ENCODE measurements around the gene DPP10.

The DPP10 gene

DNA sequence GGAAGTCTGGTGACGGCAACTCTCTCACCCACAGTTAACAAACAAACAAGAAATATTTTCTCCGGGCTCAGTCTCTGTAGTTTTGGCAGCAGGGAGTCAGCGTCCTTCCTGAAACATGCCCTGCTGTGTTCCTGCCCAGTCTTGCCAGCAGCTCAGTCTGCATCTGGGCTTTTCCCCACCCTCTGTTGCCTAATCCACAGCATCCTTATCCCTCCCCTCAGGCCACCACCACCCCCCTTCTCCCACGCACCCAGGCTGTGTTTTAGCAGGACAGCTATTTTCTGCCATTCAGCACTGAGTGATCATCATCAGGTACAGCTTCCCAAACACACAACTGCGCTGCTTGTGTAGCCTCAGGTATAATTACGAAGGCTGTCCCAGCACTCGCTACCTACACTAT lies 168.2 kb downstream of the DPP10 start:
- no peak for DNase-seq

DNA sequence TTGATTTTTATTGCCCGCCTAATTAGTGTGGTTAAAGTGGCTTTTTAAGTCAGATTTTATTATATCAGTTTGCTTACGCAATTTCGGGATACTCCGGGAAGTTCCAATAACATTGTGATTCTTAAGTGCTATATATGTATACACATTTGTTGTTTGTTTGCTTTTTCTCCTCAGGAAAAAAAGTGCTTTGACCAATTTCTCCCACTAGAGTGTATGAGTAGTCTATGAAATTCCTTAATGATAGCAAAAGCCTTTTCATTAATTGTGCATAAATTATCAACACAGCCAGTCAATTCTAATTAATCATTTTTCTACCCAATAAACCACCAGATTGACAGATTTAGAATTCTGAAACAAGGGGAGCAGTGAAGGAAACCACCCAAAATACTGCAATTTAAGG lies 172.2 kb downstream of the DPP10 start:
- DNase-seq = no peak

DNA sequence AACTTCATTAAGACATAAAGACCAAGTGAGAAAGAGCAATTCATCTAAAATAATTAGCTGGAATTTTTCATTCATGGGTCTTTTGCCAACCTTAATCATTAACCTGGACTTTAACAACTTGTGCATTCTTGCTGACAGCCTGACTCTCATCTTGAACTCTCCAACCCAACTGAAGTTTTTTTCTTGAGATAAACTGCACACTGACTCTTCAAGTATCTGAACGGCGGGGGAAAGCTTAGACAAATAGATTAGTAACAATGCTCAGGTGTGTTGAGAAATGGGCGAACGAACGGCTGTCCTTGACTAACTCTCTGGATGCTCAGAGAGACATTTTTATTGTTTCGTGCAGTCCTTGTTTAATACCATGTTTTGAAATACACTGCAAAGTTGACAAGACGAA lies 186.0 kb downstream of the DPP10 start:
- no peak for DNase-seq

DNA sequence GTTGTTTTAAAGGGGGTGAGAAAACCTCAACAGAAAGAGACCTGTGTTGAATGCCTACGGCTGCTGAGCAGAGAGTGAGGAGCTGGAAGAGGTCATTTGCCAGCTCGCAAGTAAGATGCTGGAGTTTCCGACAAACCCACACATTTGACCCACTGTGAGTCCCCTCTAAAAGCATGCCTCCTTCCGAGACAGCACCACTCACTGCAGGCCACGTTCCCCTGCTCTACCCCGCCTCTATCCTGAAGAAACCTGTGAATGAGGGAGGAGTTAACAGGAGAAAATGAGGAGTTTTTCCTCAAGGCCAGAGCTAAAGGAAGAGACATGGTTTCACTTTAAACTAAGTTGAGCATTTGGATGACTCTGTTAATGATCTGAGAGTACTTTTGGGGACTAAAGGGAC lies 188.7 kb downstream of the DPP10 start:
- no peak for DNase-seq

DNA sequence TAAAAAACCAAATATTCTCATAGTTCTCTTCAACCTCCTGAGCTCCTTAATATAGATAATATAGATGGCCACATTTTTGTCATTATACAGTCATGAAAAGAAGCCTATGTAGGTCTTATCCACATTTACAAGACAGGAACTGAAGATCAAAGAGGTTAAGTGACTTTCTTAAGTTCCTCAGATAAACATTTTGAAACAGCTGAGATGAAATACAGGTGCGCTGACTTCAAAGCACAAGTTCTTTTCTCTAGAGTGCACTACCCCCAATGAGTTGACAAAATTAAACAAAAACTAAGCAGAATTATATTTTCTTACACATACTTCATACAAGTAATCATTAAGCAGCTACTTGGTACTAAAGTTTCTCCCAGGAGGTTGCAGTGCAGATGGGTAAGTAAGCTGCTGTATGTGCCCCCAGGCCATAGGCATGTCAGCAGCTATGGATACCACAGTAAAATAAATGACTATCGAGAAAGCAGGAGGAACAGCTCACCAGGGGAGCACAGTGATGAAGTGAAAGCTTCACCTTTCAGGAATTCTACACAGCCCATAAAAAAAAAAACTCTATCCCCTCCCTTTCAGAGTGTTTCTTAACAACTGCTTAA lies 199.8 kb downstream of the DPP10 start:
- no peak for DNase-seq

DNA sequence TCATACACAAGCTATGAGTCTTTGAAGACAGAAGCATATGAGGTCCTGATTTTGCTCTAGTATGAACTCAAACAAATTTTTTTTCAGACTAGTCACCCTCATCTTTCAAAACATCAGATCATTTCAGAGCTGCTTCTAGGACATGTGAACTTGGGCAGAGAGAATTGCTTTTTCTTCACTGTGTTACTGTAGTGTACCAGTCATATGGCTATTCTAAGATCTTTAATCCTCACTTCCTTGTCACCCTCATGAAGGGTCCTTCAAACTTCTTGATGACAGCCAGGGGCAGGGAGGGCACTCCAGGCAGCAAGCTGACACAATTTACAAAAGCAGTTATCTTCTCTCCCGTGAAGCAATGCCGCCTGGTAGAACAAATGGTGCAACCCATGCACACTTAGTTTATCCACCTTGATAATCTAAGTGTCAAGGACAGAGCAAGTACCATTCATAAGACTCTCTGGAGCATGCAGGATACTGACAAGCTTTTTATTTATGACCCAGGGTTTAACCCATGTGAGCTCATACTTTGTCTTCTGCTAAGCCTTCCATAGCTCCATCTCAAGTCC lies 200.6 kb downstream of the DPP10 start:
- no peak for DNase-seq

DNA sequence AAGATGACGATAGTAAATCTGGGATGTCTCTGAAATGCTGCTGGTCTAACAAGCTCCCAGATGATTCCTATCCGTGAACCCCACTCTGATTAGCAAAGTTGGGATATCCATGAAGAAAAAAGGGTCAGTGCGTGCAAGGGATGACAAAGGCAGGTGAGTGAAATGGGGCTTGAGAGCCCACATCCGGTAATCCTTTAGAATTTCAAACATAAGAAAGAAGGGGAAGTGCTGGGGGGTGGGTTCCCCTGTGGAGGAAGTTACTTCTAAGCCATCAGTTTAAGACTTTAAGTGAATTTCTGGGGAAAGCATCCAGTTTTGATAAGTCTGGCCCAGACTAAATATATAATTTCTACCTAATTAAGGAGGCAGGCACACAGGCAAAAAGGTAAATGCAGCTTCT lies 209.5 kb downstream of the DPP10 start:
- no peak for DNase-seq

DNA sequence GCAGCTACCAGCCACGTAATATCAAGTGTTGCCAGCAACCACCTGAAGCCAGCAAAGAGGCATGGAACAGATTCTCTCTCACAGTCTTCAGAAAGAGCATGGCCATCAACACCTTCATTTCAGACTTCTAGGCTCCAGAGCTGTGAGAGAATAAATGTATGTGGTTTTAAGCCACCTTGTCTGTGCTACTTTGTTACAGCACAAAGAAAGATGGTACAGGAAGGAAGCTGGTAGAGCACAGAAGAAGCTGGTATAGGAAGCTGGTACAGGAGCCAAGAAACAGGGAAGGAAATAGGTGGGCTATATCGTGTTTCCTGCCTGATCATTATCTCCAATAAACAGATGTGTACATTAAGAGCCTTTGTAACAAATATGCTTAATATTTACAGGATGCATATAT lies 217.4 kb downstream of the DPP10 start:
- no peak for DNase-seq

DNA sequence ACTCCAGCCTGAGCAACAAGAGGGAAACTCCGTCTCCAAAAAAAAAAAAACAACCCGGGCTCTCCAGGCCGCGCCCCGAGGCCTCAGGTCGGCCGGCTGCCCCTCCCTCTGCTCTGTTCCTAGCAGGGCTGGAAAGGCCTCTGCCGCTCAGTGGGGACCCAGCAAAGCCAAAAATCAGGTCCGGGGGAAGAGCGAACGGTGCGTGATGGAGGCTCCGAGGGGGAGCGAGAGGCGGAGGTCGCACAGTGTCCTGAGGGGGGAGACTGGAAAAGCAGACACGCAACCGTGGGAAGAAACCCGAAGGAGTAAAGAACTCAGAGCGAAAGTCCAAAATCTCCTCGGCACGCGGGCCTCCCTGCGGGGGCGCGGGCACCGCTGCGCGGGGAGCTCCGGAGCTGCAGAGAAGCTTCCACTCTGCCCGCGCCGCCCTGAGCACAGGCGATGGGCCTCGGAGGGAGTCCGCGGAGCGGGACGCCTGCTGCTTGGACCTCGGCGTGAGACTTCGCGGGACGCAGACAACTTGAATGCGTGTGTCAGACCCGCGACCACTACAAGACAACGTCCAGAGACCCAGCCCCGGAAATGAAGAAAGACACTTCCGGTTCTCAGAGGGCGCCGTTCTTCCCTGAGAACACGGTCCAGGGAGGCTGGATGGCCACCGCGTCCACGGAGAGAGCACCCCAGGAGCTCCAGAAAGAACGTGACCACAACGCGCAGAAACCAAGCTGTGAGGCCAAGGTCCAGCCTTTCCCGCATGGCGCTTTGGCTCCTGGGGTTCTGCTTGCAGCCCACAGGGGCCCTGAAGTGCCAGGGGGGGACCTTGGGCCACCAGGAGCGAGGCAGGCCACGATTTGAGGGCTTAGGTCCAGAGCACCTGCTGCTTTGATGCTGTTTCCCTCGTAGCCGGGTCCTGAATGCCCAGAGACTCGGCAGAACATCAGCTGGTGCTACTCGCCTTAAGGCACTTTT lies 219.8 kb downstream of the DPP10 start:
- no peak for DNase-seq

DNA sequence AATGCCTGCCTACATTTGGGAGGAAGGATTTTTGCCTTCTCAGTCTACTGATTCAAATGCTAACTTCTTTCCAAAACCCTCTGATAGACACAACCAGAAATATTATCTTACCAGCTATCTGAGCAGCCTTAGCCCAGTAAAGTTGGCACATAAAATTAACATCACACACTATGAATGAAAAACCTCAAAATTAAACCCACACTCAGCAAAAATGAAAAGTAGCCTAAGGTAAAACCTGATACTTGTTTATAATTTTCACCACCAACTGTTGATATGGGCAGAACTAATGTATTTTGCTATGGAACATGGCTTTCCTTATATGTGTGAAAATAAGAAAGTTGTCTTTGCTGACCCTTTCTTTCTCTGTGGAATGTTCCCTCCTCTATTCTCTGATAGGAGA lies 226.0 kb downstream of the DPP10 start:
- DNase-seq = no peak

DNA sequence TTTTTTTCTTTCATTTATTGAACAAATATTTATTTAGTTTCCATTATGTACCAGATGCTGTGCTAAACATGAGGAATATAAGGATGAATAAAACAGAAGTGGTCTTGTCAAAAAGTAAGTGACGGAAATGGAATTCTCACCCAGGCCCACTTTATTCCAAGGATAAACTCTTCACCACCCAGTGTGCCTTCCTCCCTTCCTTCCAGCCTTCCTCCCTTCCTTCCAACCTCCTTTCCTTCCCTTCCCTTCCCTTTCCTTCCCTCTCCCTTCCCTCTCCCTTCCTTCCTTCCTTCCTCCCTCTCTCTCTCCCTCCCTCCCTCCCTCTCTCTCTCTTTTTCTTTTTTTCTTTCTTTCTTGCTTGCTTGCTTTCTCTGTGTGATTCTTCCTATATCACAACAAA lies 240.8 kb downstream of the DPP10 start:
- no peak for DNase-seq

DNA sequence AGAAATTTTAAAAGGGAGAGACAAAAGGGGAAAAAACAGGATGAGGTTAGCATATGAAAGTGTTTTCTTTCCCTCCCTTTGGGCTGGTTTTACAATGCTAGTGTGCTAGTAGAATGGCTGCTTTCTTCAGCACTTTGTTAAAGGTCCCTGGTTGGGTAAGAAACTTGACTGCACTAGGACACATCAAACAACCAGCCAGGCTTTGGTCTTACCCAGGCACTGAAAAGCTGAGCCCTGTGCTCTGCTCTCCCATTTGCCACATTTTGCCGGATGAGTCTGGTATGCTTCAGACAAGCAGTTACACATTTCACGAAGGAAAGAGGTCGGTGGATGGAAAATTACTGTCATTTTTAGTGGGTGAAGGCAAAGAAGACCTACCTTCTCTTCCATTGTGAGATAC lies 242.0 kb downstream of the DPP10 start:
- no peak for DNase-seq

DNA sequence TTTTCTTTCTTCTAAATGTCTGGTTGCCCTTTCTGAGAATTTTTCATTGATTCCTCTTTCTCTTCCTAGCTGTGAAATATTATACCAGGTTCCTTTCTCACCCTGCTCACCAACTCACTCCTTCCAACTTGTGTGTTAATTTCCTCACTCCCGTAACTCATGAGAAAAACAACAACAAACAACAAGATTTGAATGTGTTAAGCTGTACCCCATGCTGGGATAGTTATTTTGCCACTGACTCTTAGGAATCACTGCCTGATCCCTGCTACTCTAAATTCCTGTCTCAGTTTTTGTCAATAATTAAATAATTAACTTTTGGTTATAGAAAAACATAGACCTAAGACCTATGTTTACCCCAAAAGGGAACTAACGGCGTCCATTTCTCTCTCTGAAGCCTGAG lies 242.7 kb downstream of the DPP10 start:
- no peak for DNase-seq

DNA sequence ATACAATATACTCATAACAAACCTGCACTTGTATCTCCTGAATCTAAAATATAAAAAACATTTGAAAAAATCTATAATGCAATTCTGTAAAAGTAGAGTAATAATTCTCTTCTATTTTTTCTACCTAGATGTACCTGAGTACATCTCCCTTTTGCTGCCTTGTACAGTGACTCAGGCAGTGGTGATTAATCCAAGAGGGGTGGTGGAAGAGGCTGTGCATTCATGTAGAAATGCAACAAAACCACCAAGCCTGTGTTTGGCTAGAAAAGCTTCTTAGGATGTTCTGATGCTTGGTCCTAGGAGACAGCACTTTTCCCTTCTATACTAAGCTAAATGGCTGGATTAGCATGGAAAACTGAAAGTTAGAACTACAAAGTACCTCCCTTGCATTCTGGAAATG lies 245.8 kb downstream of the DPP10 start:
- no peak for DNase-seq

DNA sequence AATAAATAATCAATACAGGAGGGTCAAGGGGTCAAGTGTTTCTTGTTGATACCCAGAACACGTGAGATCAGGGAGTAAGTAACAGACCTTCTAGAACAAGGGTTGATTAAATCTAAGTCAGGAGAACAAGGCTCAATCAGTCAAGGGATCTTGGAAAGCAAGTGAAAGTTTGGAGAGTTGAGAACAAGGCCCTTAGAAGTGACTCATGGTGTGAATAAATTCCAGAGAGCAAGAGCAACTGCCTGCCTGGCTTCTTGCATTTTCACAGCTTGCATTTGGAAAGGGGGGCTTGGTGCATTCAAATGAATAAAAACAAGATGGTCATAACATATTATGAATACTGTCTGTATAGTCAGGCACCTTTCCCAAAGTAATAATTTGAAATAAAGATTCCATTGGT lies 256.1 kb downstream of the DPP10 start:
- DNase-seq = no peak

DNA sequence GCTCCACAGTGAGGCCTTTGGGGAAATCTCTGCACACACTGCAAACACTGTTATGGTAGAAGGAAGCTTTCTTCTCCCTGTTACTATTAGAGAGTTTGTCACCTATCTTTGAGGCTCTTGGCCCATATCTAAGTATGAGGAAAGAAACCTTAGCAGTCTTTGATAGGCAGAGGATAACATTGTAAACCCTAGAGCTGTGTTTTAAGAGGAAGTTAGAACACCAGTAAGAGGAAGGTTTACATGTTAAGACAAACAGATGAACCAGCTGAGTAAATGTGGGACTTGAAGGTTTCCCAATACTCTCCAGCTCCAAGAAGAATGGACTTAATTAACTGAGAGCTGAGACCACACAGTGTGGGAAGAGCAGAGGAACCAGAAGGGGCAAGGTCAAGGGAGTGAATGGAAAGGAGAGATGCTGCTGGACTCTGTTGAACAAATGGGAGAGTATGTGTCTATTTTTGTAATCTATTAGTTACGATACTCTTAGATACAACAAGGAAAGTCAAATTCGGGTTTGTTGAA lies 257.0 kb downstream of the DPP10 start:
- DNase-seq = no peak

DNA sequence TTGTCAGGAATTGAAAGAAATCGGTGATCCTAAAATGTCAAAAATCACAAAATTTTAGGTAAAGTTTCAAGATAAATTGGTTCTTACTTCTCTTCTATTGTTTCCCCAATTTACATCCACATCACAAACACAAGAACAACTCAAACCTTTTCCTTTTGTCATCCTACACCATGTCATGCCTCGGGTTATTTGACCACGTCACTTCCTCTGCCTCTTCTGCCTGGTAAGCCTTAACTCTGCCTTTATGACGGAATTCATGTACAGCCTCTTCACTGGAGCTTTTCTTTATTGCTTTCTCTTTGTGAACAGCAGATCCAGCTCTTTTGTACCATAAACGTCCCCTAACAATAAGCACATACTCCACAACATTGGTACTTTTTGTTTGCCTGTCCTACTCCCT lies 258.0 kb downstream of the DPP10 start:
- DNase-seq = no peak

DNA sequence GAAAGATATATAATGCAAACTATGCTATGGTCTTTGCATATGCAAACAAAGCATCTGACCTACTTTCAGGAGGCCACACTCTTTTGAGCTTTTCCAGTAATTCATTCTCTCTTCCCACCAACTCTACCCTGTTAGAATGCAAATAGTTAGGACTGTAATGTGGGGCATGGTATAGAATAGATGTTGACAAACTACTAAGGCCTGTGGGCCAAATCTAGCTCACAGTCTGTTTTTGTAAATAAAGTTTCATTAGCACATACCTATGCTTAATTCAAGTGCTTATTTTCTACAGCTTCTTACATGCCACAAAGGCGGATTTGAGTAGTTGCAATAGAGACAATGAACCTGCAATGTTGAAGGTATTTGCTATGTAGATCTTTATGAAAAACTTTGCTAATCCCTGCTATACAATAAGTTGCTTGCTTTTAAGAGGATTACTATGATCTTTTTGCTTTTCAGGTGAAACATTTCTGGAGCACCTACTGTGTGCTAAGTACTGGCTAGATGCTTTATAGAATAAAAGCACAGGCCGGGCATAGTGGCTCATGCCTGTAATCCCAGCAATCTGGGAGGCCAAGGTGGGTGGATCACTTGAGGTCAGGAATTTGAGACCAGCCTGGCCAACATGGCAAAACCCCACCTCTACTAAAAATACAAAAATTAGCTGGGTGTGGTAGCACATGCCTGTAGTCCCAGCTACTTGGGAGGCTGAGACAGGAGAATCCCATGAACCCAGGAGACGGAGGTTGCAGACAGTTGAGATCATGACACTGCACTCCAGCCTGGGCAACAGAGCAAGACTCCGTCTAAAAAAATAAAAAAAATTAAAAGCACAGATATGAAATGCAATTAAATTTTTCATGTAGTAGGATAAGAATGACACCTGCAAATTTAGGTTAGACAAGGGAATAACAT lies 267.8 kb downstream of the DPP10 start:
- no peak for DNase-seq

DNA sequence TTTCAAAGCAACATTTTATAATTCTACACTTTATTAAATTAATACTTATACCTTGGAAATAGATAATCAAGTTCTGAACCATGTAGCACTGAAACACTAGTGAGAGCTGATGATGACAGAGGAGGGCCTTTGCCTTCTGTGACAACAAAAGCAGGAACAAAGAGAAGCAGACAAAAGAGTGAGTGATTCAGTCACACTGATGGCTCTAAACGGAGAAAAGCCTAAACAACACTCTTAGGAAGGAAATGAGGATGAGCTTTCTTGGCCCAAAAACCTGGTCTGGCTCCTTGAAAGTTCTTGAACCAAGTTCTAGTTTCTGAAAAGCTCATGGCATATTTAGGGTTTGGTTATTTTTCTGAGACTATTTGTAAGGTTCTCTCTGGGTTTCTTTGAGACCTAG lies 271.9 kb downstream of the DPP10 start:
- DNase-seq = no peak

DNA sequence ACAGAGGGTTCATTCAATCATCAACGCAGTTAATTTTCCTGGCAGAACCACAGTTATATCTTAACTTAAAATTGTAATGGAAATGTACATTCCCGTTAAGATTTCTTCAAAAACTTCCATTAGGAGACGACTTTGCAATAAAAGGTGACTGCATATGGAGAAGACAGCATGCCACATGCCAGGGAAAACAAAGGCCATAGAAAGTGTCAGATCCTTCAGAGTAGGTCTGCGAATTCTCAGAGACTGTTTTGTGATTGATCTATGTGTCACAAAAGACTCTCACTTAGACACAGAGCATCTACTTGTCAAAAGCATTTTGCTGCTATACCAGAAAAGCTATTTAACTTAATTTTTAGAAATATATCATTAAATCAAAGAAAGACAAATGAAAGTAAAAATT lies 274.6 kb downstream of the DPP10 start:
- no peak for DNase-seq

DNA sequence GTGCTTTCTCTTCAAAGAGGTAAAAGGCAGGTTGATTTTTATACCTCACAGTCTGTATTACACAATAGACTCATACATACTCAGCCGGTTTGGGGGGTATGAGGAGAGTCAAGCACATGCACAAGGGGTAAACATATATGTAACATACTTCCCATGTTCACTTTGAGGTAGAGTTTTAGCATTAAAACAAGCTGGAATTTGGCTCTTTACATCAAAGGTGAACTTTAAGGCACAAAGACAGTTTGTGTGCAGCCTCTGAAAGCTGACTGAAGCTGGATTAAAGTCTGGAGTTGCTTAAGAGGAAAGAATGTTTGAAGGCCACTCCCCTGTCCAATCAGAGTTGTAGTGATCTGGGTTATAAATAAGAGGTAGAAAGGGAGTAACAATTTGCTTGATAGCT lies 282.0 kb downstream of the DPP10 start:
- DNase-seq = no peak

DNA sequence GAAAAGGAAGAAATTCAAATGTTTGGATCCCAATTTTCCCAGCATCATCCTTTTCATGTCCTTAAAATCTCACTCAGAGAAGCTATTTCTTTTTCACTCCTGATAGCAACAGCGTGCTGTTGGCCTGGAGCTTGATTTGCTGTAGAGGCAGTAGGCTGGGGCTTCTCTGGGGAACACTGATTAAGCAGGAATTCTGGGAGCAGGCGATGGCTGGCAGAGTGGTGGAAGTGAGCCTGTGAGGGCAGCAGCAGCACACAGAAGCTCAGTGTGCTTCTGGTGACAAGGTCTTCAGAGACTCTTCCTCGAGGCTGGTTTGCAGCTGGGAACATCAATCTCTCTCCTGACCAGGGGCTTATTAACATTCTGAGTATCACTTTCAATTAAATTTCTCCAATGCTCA lies 284.6 kb downstream of the DPP10 start:
- no peak for DNase-seq

DNA sequence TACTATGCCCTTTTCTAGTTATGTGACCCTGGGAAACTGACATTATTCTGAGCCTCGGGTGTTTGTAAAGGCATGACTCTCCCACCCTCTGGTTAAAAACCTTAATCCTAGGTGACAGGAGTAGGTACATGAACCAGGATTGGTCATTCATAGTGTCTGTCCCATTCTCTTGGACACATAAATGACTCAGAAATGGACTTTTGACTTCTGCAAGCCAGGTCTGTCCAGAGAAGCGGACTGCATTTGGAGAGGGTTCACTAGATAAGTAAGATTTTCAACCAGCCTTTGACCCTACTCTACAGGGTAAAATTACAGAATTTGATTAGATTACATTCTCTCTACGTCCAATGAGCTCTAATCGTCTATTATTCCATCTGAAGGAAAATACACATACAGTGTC lies 285.9 kb downstream of the DPP10 start:
- no peak for DNase-seq

Data from CD4-positive, alpha-beta T cell treated with Interleukin-21 for 1 hour (primary cell).